Glomerular visceral epithelial cell (primary cell): ENCODE results near the gene EYA3.

ENCODE experiments used
- DNase-seq: peaks from one replicate; pipeline ENCODE4 v3.0.0-alpha.2; 2016; ENCODE audit errors: extremely low spot score

Gene EYA3

GRCh38 chr1:27970401-27970800 lies 118.0 kb downstream of the EYA3 start:
- DNase-seq: peak; percentile 46

GRCh38 chr1:27968692-27969091 lies 119.7 kb downstream of the EYA3 start:
- DNase-seq: peak; percentile 77

- no peak for DNase-seq
Measured at GRCh38 chr1:27967884-27968466, 120.4 kb downstream of the EYA3 start.

GRCh38 chr1:27967106-27967883 lies 121.1 kb downstream of the EYA3 start:
- no peak for DNase-seq

DNA sequence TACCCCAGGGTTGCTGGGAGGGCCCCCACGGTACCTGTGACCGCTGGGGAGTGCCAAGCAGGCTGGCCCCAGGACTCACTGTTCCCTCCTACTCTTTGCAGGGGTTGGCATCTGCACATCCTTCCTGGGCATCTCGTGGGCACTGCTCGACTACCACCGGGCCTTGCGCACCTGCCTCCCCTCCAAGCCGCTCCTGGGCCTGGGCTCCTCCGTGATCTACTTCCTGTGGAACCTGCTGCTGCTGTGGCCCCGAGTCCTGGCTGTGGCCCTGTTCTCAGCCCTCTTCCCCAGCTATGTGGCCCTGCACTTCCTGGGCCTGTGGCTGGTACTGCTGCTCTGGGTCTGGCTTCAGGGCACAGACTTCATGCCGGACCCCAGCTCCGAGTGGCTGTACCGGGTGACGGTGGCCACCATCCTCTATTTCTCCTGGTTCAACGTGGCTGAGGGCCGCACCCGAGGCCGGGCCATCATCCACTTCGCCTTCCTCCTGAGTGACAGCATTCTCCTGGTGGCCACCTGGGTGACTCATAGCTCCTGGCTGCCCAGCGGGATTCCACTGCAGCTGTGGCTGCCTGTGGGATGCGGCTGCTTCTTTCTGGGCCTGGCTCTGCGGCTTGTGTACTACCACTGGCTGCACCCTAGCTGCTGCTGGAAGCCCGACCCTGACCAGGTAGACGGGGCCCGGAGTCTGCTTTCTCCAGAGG lies 121.9 kb downstream of the EYA3 start:
- peak; percentile 34 for DNase-seq

GRCh38 chr1:27963393-27963792 lies 125.0 kb downstream of the EYA3 start:
- DNase-seq: no peak

- DNase-seq: no peak
Measured at GRCh38 chr1:27961646-27962221, 126.7 kb downstream of the EYA3 start.

- DNase-seq: no peak
Measured at GRCh38 chr1:27960762-27961645, 127.4 kb downstream of the EYA3 start.

DNA sequence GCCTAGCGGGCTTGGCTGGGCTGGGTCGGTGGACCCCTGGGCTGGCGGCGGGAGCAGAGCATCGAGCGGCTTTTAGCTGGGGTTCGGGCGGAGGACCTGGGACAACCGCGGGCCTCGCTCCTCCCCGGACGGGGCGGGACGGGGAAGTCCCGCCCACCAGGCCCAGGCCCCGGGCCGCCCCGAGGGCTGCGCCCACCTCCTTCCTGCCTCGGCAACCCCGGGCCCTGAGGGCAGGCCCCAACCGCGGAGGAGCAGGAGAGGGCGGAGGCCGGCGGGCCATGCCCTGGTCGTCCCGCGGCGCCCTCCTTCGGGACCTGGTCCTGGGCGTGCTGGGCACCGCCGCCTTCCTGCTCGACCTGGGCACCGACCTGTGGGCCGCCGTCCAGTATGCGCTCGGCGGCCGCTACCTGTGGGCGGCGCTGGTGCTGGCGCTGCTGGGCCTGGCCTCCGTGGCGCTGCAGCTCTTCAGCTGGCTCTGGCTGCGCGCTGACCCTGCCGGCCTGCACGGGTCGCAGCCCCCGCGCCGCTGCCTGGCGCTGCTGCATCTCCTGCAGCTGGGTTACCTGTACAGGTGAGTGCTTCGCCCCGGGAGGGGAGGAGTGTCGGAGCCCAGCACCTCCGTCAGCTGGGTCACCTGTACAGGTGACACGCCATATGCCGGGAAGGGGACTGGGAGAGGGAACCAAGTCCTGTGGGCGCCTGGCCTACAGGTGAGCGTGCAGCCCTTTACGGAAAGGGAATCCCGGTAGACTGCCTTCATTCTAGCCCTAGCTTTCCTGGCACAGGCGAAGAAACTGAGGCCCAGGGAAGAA lies 128.4 kb downstream of the EYA3 start, which contains the start of gene XKR8:
TSS of gene XKR8 (plus strand) at position 182 of the 812 bp plus-strand sequence. CDS start at position 279, 97 bp downstream.
- DNase-seq: peak; percentile 86

DNA sequence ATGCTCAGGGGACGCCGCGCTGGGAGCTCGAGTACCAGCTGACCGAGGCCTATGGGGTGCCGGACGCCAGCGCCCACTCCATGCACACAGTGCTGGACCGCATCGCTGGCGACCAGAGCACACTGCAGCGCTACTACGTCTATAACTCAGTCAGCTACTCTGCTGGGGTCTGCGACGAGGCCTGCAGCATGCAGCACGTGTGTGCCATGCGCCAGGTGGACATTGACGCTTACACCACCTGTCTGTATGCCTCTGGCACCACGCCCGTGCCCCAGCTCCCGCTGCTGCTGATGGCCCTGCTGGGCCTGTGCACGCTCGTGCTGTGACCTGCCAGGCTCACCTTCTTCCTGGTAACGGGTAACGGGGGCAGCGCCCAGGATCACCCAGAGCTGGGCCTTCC lies 129.9 kb downstream of the EYA3 start:
- DNase-seq: no peak

GRCh38 chr1:27957655-27958054 lies 130.8 kb downstream of the EYA3 start:
- no peak for DNase-seq

GRCh38 chr1:27956761-27957160 lies 131.6 kb downstream of the EYA3 start:
- no peak for DNase-seq

GRCh38 chr1:27955076-27955475 lies 133.3 kb downstream of the EYA3 start:
- DNase-seq: no peak

DNA sequence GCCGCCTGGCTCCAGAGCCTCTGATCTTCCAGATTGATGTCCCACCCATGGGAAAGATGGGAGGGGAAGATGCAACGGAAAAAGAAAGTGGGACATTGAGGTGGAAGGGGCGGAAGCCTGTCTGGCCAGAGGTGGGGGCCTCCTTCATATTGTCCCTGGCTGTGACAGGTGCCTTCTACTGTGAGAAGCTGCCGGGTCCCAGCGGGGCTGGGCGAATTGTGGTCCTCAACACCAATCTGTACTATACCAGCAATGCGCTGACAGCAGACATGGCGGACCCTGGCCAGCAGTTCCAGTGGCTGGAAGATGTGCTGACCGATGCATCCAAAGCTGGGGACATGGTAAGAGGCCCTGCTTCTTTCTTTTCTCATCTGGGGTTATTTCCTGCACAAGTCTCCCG lies 134.2 kb downstream of the EYA3 start:
- no peak for DNase-seq

GRCh38 chr1:27952147-27952546 lies 136.3 kb downstream of the EYA3 start:
- no peak for DNase-seq

- no peak for DNase-seq
Measured at GRCh38 chr1:27951396-27951795, 137.0 kb downstream of the EYA3 start.

DNA sequence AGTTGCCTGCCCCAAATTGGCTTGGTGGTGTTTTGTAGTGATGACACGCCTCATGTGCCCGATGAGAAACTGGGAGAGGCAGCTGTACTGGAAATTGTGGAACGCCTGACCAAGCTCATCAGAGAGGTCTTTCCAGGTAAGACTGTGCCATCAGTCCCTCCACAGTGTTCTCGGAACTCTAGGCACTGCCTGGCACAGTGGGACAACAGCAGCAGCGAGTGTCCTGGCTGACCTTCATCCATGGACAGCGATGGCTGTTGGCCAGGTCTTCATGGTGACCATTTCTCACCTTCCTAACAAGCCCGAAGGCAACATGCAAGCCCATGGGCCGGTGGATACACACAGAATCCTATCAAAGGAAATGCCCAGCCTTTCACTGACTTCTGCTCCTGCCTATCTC lies 139.4 kb downstream of the EYA3 start:
- no peak for DNase-seq

- no peak for DNase-seq
Measured at GRCh38 chr1:27945020-27945419, 143.4 kb downstream of the EYA3 start.

DNA sequence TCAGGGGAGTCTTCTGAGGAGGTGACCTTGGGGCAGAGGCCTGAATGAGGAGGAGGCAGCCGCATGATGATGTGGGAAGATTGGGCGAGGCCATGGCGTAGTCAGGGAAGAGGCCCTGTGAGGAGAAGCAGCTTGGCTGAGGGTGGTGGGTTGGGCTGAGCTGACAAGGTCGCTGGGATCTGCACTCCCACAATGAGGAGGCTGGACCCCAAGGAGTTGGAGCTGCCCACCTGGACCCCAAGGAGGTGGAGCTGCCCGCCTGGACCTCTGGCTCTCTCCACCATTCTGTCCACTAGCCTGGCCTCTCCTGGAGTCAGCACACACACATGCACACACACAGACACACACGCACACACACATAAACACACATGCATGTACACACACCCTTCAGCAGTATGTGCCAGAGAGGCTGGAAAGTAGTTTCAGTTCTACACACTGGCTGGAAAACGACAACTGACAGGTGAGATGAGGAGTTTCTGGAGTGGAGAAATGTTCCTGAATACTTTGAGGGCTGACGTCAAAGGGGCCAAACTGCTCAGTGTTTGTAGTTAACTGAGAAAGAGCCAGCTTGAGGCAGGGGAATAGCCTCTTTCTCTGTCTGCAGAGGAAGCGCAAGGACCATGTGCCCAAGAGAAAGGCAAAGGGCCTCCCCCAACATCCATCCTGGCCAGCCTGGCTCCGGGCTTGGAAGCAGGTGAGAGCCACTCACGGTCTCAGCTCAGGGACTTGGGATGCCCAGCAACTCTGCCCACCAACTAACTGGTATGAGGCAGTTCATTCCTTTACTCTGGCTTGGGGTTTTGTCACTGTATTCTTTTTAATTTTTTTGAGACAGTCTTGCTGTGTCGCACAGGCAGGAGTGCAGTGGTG lies 146.5 kb downstream of the EYA3 start:
- no peak for DNase-seq
